Activated T-cell treated with anti-CD3 and anti-CD28 coated beads for 4 hours (primary cell): Measurements from ENCODE around the gene UBAC2.
"Not testable (repeated sequence)": the region's sequence is repeated elsewhere in the genome, so short reads cannot be mapped to it uniquely, and the experiment has no call there.

Experiments
- DNase-seq: peaks from one replicate; pipeline ENCODE4 v3.0.0-alpha.2; 2020

UBAC2 gene

DNA sequence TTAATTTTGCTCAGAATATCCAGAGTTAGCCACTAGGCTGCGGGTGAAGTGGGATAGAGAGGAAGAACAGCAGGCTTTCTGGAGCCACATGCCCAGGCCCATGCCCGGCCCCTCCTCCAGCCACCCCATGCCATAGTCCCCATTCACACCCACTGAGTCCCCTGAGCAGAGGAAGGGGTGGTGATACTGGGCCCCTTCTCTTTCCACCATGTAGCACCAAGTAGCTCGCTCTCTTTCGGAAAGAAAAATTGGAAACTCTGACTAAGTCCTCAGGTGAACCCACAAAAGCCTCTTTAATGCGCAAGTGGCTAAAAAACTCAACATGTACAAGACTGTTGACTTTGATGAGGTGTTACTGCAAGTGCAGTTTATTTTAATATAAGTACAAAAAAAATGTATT is 183.3 kb downstream of the UBAC2 start:
- DNase-seq, result no peak

DNA sequence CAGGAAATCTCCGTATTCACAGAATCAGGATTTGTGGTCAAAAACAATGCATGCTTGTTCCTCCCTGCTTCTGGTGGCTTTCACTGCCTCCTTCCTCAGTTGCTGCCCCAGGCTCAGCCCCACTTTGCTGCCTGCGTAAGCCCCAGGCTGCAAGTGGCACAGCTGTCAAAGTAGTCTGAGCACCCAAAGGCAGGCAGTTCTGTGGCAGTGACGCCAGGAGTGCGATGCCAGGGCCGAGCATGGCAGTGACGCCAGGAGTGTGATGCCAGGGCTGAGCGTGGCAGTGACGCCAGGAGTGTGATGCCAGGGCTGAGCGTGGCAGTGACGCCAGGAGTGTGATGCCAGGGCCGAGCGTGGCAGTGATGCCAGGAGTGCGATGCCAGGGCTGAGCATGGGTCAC is 183.8 kb downstream of the UBAC2 start:
- no peak for DNase-seq

DNA sequence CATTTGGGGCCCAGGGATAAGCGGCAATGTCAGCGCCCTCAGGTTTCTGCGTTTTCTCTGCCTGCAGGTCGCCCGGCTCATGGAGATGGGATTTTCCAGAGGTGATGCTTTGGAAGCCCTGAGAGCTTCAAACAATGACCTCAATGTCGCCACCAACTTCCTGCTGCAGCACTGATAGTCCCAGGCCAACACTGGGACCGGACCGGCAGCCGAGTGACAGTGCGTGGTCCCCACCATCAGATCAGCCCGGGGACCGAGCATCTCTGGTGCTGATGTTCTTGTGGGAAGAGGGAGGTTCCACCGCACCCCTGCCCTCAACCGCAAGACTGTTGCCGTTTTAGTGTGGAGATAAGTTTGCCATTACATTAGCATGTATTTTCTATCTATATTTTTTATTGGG is 184.5 kb downstream of the UBAC2 start:
- no peak for DNase-seq

DNA sequence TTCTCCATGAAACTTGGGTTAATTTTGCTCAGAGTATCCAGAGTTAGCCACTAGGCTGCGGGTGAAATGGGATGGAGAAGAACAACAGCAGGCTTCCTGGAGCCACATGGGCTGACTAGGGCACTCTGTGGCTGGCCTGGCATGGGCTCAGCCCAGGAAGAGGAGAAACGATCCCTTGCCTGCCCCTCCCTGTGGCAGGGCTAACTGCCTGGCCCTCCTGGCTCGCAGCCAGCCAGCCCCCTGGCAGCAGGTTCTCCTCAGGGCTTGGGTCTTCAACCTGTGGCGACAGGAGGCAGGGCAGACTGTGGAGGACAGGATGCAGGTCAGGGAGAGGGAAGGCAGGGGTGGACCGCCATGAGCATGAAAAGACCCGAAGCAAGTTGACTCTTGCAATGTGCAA is 185.3 kb downstream of the UBAC2 start:
- no peak for DNase-seq

GRCh38 chr13:99386495-99386894 is 185.8 kb downstream of the UBAC2 start:
- no peak for DNase-seq

DNA sequence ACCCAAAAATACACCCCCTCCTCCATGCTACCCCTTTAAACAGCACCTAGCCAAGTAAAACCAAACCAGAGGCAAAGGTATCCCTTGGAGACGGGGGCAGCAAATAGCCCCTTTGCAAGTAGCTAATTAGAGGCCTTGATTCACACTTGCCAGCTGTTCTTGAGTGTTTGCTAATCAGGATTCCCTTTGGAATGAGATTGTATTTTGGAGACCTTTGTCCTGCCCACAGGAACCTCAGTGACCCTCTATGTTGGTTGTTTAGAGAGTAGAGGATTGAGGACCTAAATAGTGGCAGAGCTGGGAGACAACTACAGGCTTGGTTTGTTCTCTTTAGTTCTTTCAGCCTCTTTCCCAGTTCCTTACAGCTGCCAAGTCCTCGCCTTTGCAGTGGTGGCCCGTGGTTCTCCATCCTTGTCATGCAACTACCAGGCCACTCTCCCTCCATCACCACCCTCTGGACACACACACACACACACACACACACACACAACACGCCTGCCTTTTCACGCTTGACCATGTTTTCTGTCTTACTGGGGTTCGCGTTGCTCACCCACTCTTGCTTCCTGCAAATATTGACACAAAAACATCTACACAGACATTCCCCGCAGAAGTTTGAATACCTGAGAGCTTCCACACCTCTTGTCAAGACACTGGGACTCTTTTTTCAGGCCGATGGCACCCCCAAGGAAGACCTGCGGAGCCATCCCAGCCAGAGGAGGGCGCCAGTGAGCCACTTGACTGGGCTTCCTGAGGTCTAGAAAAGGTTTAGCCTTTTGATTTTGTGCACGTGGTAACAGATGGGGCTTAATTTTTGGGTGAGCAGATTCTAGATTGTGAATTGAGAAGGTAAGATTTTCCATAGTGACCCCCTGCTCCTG is 186.5 kb downstream of the UBAC2 start:
- peak; percentile 85 for DNase-seq

GRCh38 chr13:99388334-99388923 is 187.8 kb downstream of the UBAC2 start:
- DNase-seq, result no peak

DNA sequence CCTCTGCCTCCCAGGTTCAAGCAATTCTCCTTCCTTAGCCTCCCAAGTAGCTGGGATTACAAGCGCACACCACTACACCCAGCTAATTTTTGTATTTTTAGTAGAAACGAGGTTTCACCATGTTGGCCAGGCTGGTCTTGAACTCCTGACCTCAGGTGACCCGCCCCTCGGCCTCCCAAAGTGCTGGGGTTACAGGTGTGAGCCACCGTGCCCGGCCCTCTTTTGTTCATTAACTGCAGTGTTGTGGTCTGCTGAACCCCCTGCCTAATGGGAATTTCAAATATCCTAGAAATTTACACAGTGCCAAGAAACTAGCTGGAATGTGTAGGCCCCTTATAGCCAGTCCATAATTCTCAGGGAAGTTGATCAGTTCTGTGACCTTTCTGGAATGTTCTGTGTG is 188.4 kb downstream of the UBAC2 start:
- DNase-seq, result not testable (repeated sequence)

DNA sequence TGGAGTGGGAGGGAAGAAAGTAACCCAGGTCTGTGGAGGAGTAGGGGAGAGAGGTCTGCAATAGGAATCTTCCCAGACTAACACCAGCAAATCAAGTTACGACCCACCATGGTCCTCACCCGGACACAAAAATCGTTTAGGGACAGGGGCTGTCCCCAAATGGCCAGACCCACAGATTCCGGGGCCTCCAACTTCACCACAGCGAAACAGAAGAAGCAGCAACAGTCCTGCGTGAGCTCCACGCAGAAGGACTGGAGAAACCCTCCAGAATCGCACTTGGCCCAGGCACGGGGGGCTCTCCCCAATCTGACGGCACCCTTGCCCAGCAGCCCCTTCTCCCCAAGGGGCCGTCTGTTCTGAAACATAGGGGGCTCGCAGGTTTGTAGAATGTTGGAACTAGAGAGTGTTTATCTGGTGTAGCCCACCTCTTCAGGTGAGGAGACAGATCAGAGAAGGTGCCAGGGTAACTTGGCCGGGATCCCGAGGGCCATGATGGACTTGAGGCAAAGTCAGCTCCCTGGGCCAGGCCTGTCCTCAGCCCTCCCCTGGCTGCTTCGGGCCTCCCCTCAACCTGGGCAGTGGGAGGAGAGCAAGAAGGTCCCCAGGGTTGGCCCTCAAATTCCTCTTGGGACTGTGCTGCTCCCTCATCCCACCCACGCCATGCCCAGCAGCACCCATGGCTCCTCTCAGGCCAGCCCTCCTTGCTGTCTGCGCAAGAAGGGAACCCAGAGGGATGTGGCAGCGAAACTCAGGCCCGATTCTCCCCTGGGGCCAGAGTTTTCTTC is 189.1 kb downstream of the UBAC2 start:
- DNase-seq, result no peak

DNA sequence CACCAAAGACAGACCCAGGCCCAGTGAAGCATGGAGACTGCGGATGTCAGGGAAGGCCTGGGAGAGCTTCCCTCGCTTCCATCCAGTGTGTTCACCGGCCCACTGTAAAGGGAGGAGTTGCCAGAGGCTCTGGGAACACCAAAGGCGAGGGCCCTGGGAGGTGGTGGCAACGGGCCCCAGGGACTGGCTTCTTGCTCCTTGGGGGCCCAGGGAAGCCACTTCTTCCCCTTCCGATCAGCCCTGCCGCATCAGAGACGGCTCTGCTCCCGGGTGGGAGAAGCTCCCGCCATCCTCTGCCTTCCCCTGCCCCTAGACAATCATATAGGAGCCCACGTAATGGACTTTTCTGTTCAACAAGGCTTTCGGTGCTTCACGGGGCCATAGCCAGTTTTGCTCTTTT is 189.9 kb downstream of the UBAC2 start:
- DNase-seq, result no peak

GRCh38 chr13:99391781-99392469 is 191.3 kb downstream of the UBAC2 start:
- no peak for DNase-seq

GRCh38 chr13:99392470-99393135 is 191.9 kb downstream of the UBAC2 start:
- DNase-seq, result no peak

DNA sequence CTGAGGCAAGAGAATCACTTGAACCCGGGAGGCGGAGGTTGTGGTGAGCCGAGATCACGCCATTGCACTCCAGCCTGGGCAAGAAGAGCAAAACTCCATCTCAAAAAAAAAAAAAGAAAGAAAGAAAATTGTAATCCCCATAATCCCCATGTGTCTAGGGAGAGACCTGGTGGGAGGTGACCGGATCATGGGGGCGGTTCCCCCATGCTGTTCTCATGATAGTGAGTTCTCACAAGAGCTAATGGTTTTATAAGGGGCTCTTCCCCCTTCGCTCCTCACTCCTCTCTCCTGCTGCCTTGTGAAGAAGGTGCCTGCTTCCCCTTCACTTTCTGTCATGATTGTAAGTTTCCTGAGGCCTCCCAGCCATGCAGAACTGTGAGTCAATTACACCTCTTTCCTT is 192.7 kb downstream of the UBAC2 start:
- DNase-seq, result not testable (repeated sequence)

DNA sequence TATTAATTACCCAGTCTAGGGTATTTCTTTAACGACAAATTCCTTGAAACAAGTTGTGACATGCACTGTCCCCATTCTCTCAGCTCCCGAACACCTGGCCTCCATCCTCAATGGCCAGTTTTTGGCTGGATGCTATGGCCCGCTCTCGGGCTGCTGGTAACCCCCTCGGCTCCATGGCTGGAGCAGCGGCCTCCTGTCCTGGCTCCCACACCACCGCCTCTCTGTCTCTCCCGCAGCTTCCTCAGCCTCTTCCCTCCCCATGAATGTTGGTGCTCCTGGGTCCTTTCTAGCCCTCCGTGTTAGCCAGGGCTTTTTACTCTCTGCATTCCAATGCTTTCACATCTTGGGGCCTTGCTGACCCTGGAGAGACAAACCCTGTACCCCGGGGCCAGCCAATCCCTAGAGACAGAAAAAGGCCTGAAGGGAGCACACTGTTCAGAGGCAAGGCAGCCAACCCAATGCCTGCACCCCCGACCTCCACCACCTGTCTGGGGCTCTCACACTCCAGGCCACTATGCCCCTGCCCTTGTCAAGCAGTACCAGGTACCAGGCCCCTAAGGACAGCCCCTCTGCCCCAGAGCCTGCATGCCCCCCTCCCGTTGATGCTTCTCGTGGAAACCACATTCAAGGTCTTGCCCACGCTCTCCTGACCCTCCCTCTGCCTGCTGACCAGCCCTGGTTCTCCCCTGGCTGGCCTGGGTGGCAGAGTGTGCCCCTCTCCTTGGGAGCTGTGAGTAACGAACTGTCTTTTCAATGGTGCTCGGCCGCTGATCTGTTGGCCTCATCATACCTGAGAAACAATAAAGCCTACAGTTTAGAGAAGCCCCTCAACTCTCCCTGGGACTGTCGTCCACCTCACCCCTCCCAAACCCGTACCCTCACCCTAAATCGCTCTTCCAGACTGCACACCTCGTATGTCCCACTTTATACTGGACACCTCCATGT is 193.4 kb downstream of the UBAC2 start:
- no peak for DNase-seq

DNA sequence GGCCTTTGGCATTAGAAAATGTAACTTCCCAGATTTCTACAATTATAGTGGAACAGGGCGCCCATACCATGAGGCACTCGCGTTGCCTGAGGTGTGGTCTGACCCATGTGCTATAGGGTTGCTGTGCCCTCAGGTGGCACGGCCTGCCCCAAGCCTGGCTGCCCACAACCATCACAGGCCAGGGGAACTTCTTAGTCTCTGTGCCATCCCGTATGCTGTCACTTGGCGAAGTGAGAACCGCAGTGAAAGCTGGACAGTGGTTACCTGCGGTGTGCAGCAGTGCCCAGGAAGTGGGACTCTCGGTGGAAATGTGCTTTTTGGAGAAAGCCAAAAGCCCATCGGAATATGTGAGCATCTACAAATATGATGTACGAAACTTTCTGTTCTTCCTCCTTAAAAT is 194.8 kb downstream of the UBAC2 start:
- DNase-seq, result no peak

DNA sequence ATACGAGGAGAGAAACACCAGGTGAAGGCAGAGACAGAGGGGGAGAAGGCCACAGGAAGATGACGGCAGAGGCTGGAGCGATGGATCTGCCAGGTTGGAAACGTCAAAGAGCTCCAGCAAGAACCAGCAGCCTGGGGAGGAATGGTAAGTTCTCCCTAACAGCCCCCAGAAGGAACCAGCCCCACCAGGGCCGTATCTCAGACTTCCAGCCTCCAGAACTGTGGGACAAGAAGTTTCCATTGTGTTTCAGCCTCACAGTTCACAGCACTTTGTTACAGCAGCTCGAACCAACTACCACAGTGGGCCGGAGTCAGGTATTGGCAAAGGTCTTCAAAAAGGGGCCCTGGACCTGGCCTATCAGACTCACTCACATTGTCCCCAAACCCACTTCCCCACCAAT is 195.8 kb downstream of the UBAC2 start:
- no peak for DNase-seq

GRCh38 chr13:99398071-99398470 is 197.4 kb downstream of the UBAC2 start:
- DNase-seq, result no peak

DNA sequence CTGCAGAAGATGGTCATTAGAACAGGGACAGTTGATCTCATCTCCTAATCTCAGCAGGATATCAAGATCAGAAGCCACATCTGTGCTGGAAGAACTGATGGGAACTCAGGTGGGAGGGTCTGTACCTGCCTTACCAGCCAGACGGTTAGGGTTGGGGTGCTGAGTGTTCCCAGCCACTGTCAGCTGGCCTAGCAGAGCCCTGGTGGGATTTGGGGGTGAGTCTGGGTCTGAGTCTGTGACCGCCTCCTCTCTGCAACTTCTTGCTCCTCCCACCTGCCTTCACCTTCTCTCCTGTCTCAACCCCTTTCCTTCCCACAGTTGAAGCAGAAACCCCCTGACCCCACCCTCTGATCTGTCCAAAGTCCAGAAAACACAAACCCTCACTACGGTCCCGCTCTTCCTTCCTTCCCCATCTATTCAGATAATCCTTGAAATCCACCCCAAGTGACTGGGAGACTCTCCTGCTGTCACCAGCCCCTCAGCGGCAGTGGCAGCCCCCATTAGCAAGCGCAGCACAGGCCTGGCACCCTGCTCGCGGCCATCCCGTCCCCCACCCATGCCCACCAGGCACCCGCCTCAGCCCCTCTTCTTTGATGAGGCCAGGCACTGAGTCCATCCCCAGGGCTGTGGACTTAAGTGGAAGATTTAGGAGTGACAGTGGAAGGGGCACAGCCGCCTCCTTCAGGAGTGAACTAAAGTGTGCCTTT is 198.4 kb downstream of the UBAC2 start:
- no peak for DNase-seq

- DNase-seq, result no peak
Measured at GRCh38 chr13:99399623-99399974, 198.9 kb downstream of the UBAC2 start.

DNA sequence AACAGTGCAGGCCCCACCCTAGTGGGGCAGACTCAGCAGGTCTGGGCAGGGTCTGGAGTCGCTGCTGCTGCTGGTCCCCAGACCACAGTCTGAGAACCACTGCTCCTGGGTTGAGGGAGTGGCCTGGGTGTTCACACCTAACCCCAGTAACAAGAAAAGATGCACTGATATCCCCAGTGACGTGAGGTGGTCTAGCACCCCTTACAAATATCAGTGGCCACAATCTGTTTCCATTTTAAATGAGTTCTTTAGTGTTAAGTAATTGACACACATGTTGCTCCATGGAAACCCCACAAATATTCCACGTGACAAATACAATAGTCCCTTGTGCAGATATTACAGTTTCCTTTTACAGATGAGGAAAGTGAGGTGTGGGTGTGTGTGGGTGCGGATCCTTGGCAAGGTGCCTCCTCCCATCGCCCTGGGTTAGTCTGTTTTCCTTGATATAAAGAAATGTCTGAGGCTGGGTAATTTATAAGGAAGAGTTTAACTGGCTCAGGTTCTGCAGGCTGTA is 202.9 kb downstream of the UBAC2 start:
- DNase-seq, result no peak
